GM13977 (cell line): Measurements from ENCODE around the gene L2HGDH.
"Not testable (repeated sequence)": the region's sequence is repeated elsewhere in the genome, so short reads cannot be mapped to it uniquely, and the experiment has no call there.

Source experiments
- DNase-seq: peaks from one replicate; pipeline ENCODE4 v3.0.0; 2012; ENCODE audit warnings: low spot score
- in situ Hi-C: fragments of 300-500 bp; cut with MboI; formaldehyde crosslinking; loops from one replicate; pipeline ENCODE4 v1.12.0; 2022; ENCODE audit warnings: low sequenced_read_pairs, low pct_unique_long_range_greater_than_20kb, mixed read lengths, inconsistent platforms; ENCODE audit not compliant: unreplicated experiment
- TF ChIP-seq, protein P1 (sequence below): IDR thresholded peaks from 2 replicates; pipeline ENCODE4 v1.5.1; 2012; ENCODE audit warnings: mild to moderate bottlenecking, control low read depth; ENCODE audit not compliant: insufficient read depth; ENCODE audit errors: extremely low read depth, missing control alignments

Gene L2HGDH

DNA sequence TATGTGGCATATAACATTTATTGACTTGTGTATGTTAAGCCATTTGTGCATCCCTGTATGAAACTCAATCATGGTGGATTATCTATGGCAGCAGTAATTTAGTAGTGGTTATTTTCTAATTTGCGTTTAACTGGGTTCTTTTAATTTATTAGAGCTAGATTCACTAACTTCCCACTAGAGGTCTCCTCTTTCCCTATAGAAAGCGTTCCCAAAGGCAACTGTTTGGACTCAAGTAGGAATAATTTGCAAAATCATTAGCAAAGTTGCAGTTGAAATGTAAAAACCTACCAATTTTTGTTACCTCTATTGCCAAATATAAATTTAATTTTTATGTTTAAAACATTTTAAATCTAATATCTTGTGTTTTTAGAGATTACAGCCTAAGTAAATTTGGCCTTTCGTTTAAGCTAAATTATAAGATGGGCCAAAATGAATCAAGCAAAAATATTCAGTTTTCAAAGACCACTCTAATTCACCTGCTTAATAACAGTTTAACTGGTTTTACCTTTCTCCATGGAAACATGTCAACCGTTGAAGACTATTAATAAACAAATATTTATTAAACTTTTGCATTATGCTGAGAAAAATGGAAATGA is 6.1 kb upstream of the L2HGDH start:
- DNase-seq = no peak
- TF ChIP-seq, protein P1, sequence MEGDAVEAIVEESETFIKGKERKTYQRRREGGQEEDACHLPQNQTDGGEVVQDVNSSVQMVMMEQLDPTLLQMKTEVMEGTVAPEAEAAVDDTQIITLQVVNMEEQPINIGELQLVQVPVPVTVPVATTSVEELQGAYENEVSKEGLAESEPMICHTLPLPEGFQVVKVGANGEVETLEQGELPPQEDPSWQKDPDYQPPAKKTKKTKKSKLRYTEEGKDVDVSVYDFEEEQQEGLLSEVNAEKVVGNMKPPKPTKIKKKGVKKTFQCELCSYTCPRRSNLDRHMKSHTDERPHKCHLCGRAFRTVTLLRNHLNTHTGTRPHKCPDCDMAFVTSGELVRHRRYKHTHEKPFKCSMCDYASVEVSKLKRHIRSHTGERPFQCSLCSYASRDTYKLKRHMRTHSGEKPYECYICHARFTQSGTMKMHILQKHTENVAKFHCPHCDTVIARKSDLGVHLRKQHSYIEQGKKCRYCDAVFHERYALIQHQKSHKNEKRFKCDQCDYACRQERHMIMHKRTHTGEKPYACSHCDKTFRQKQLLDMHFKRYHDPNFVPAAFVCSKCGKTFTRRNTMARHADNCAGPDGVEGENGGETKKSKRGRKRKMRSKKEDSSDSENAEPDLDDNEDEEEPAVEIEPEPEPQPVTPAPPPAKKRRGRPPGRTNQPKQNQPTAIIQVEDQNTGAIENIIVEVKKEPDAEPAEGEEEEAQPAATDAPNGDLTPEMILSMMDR = peak; percentile 35
- in situ Hi-C loops = no loop called here

DNA sequence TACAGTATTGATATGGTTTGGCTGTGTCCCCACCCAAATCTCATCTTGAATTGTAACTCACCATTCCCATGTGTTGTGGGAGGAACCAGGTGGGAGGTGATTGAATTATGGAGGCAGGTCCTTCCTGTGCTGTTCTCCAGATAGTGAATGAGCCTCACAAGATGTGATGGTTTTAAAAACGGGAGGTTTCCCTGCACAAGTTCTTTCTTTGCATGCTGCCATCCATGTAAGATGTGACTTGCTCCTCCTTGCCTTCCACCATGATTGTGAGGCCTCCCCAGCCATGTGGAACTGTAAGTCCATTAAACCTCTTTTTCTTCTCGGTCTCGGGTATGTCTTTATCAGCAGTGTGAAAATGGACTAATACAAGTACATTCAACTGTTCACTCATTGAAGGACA is 2.1 kb upstream of the L2HGDH start:
- DNase-seq, in situ Hi-C loops: not testable (repeated sequence)

DNA sequence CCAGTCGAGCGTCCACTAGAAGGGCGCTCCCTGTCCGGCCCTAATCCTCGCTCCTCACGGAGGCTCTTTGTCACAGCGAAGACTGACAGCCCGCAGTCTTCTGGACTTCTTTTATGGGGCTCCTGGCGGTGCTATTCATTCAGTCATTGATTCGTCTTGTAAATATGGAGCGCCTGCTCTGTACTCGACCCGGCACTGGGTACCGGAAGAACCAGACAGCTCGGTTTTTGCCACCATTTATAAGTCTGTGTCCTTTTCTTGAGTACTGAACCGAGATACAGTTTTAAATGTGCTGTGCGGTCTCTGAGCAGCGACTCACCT is 665 bp upstream of the L2HGDH start:
- no peak for DNase-seq
- in situ Hi-C loops = no loop called here
- TF ChIP-seq, protein P1 = no peak

DNA sequence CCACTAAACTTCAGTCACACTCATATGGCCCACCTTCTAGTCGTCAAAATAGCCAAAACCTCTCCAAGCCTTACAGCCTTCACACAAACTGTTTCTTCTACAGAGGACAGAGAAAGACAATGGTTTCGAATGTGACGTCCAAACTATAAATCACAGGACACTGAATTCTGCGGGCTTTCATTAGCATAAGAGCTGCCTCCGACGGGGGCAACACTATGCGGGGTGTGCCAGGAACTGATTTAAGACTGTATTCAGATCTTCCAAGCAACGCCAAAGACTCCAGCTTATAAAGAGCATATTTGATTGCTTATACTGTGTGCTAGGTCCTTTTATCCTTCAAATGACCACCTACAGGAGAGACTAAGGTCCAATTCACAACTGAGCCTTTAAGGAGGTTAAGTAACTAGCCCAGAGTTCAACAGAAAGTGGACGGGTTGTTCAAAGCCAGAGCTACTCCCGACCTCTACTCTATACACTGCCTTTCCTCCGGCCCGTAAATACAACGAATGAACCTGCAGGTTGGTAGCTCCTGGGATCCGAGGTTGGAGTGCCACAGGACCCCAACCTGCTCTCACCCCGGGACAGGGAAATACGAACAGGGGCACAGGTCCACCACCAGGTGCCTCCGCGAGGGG is 575 bp downstream of the L2HGDH start:
- TF ChIP-seq, protein P1 = peak; percentile 54
- DNase-seq = peak; percentile 24
- in situ Hi-C loops = no loop called here

DNA sequence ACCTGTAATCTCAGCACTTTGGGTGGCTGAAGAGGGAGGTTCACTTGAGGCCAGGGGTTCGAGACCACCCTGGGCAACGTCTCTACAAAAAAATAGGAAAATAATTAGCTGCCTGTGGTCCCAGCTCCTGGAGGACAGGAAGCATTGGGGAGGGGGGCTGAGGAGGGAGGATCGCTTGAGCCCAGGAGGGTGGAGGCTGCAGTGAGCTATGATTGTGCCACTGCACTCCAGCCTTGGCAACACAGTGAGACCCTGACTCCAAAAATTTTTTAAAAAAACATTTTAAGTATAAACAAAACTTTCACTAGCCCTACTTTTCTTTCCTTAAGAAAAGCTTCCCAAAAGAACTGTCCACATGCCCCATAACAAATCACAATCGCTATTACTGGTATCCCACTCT is 1.6 kb downstream of the L2HGDH start:
- TF ChIP-seq, protein P1 = no peak
- in situ Hi-C loops = no loop called here
- DNase-seq = no peak

DNA sequence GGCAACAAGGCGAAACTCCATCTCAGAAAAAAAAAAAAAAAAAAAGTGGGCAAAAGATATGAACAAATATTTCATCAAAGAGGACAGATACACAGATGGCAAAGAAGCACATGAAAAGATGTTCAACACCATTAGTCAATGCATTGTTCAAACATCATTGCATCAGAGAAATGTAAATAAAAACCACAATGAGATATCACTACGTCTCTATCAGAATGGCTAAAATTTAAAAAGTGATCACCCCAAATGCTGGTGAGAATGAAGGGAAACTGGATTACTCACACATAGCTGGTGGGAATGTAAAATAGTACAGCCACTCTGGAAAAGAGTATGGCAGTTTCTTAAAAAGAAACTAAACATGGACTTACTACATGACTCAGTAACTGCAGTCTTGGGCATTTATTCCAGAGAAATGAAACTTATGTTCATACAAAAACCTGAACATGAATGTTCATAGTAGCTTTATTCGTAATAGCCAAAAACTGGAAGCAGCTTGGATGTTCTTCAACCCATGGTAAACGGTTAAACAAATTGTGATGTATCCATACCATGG is 3.6 kb downstream of the L2HGDH start:
- in situ Hi-C loops = no loop called here
- TF ChIP-seq, protein P1 = no peak

DNA sequence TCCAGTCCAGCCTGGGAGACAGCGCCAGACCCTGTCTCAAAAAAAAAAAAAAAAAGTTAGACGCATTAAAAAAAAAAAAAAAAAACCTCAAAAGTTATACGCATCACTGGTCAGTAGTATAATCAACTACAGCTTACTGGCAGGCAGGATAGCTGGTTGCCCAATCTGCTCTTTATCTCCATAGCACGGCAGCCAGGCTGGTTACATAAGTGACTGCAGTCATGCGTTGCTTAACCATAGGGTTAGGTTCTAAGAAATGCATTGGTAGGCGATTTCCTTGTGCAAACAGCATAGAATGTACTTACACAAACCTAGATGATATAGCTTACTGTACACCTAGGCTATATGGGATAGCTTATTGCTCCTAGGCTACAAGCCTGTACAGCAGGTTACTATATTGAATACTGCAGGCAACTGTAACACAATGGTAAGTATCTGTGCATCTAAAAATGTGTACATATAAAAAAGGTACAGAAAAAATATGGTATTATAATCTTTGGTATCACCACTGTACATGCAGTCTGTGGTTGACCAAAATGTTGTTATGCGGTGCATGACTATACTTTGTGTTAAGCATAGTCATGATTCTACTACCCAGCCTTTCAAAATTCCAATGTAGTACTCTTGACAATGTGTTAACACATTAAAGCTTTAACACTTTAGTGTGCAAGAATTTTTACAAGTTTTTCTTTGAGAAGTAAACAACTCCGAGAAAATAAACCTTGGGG is 8.1 kb downstream of the L2HGDH start:
- no peak for DNase-seq

More for the DNA sequence above, 3.6 kb downstream of the L2HGDH start:
- DNase-seq = no peak

More for the DNA sequence above, 8.1 kb downstream of the L2HGDH start:
- TF ChIP-seq, protein P1 = no peak
- in situ Hi-C loops = no loop called here
